ENCODE results near the gene COL8A1. TPM values are rescaled to one million over a fixed set of nuclear protein-coding genes. Genes with fewer than 3 reads are reported as not detected.

Gene COL8A1
- total and polyA plus RNA-seq, 10 of the 15 experiments (the other 5 are each of a cell fraction or from before 2014, with no cell fraction given): 0.04 to 0.73 (median 0.10) TPM; not detected in 5

DNA sequence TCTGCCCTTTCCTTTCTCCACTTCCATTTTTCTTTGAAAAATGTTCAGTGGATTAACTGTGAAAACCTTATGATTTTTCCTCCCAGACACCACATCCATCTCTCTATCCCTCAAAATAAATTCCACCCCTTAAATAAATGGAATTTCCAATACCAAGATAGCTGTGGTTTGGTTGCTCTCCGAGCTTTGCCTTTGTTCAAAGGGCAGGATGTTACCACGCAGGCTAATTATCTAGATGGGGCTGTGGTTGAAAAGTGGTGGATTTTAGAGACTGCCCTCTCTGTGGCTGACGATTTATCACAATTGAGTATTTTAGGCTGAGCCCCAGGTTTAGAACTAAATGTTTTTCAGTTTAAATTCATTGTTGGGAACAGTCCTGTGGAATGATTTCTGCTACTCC lies 142.4 kb downstream of the COL8A1 start:
- Histone ChIP-seq H2AFZ (ENCODE audit: control insufficient read depth, low read depth, low read length) (no peak overlapping the region), H3K4me1 (ENCODE audit: control insufficient read depth, insufficient read depth, low read length) (no peaks in the 10 kb centered on the region), H3K79me2 (ENCODE audit: control insufficient read depth, insufficient read depth, low read length) (no peaks in the 10 kb centered on the region), H3K4me2 (ENCODE audit: control insufficient read depth, insufficient read depth) (no peak overlapping the region), H3K4me3 (no peak overlapping the region), H4K20me1 (ENCODE audit: control insufficient read depth, insufficient read depth) (no peaks in the 10 kb centered on the region), H3K27ac (ENCODE audit: control insufficient read depth, insufficient read depth) (no peak overlapping the region), H3K36me3 (ENCODE audit: control insufficient read depth in 2 of 2, insufficient read depth in 2 of 2, low read length in 1 of 2) (no peaks in the 10 kb centered on the region), H3K27me3 (replicated peaks in 1 of 2; ENCODE audit: control insufficient read depth in 2 of 2, insufficient read depth in 2 of 2, low read length in 1 of 2) (no peaks in the 10 kb centered on the region; a peak in 1 of 4 replicates), H3K9me3 (replicated peaks; ENCODE audit: control insufficient read depth, insufficient read depth, low read length) (no peaks in the 10 kb centered on the region), H3K9ac (ENCODE audit: control insufficient read depth, insufficient read depth, low read length) (no peak overlapping the region)
- TF ChIP-seq, protein P1, sequence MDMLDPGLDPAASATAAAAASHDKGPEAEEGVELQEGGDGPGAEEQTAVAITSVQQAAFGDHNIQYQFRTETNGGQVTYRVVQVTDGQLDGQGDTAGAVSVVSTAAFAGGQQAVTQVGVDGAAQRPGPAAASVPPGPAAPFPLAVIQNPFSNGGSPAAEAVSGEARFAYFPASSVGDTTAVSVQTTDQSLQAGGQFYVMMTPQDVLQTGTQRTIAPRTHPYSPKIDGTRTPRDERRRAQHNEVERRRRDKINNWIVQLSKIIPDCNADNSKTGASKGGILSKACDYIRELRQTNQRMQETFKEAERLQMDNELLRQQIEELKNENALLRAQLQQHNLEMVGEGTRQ (IDR thresholded peaks at IDR 0.05; ENCODE audit: borderline replicate concordance, low read depth, low read length): no peak
- TF ChIP-seq RAD51 (IDR thresholded peaks at IDR 0.05) (no peak), SMARCA5 (IDR thresholded peaks at IDR 0.05) (no peak), TCF12 (IDR thresholded peaks at IDR 0.05; ENCODE audit: low read depth, low read length) (no peak), SMC3 (IDR thresholded peaks at IDR 0.05; ENCODE audit: borderline replicate concordance, low read length) (no peak), HDAC2 (IDR thresholded peaks at IDR 0.05) (no peak)
- TF ChIP-seq, protein P2, sequence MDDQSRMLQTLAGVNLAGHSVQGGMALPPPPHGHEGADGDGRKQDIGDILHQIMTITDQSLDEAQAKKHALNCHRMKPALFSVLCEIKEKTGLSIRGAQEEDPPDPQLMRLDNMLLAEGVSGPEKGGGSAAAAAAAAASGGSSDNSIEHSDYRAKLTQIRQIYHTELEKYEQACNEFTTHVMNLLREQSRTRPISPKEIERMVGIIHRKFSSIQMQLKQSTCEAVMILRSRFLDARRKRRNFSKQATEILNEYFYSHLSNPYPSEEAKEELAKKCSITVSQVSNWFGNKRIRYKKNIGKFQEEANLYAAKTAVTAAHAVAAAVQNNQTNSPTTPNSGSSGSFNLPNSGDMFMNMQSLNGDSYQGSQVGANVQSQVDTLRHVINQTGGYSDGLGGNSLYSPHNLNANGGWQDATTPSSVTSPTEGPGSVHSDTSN (IDR thresholded peaks at IDR 0.05; ENCODE audit: insufficient replicate concordance, low read depth, low read length): no peak
- FAIRE-seq (no peak), ATAC-seq (no peak), DNase-seq (ENCODE audit: low read depth, low spot score) (no peak)
- BruUV-seq (replicated peaks): no TSS peak
- ChIA-PET SMC1A (ENCODE audit: uncharacterized antibody, unreplicated experiment) (no interaction called here), CTCF (no interaction called here), RAD21 (ENCODE audit: unreplicated experiment) (no interaction called here), POLR2A (no interaction called here)
- in situ Hi-C loops (cut with MboI) (no loop called here), intact Hi-C loops (cut with micrococcal nuclease; ENCODE audit: unreplicated experiment) (no loop called here)
- 37% methylated on average over 3 of the region's 3 CpGs for WGBS (ENCODE audit: insufficient coverage, insufficient replicate concordance, low lambda C conversion rate, missing lambda C conversion rate)

All from GM12878 (cell line).